Keratinocyte (primary cell): ENCODE results near the gene GBP7. TPM values are rescaled to one million over a fixed set of nuclear protein-coding genes. Genes with fewer than 3 reads are reported as not detected.

Experiments used
- DNase-seq: peaks from one replicate; pipeline ENCODE4 v3.0.0-alpha.2; 2011; ENCODE audit warnings: low read depth, missing footprints, low spot score
- FAIRE-seq: peaks from 2 replicates; lab custom pipeline; 2011; peaks lifted over from hg19 to GRCh38; lab: Jason Lieb, UNC
- H2AFZ ChIP-seq: 2 replicates; pipeline ENCODE4 v1.6.0; 2012; ENCODE audit warnings: low read length, control low read depth, inconsistent platforms; ENCODE audit not compliant: control insufficient read depth
- H3K27ac ChIP-seq: 2 replicates; pipeline ENCODE4 v1.5.1; 2011; ENCODE audit warnings: low read length; ENCODE audit not compliant: control insufficient read depth, insufficient read depth
- H3K27me3 ChIP-seq: 3 replicates; pipeline ENCODE4 v1.6.0; 2011; ENCODE audit warnings: low read length; ENCODE audit not compliant: control insufficient read depth, insufficient read depth; ENCODE audit errors: extremely low read depth
- H3K36me3 ChIP-seq, 2 experiments: 2 replicates in 1 of 2; 3 replicates in 1 of 2; pipeline ENCODE4 v1.5.1; 2011; ENCODE audit warnings: low read length in 2 of 2, mild to moderate bottlenecking in 1 of 2; ENCODE audit not compliant: control insufficient read depth in 2 of 2, insufficient read depth in 2 of 2; ENCODE audit errors: extremely low read depth in 1 of 2
- H3K4me1 ChIP-seq: 3 replicates; pipeline ENCODE4 v1.5.1; 2011; ENCODE audit warnings: low read length; ENCODE audit not compliant: control insufficient read depth, insufficient read depth; ENCODE audit errors: extremely low read depth
- H3K4me2 ChIP-seq: 3 replicates; pipeline ENCODE4 v1.6.0; 2011; ENCODE audit warnings: low read depth, low read length; ENCODE audit not compliant: control insufficient read depth, insufficient read depth; ENCODE audit errors: extremely low read depth
- H3K4me3 ChIP-seq, 3 experiments: fragments of 200-600 bp in 1 of 3; sonication (generic) in 1 of 3; 2 replicates in 2 of 3; 3 replicates in 1 of 3; pipeline ENCODE4 v1.5.1; 2011 to 2016; ENCODE audit warnings: low read length in 3 of 3, mild to moderate bottlenecking in 3 of 3, control low read depth in 2 of 3, inconsistent platforms in 1 of 3, low read depth in 1 of 3, mixed read lengths in 1 of 3, mixed run types in 1 of 3, moderate library complexity in 1 of 3; ENCODE audit not compliant: control insufficient read depth in 2 of 3, insufficient read depth in 2 of 3; ENCODE audit errors: extremely low read depth in 1 of 3
- H3K79me2 ChIP-seq: 2 replicates; pipeline ENCODE4 v1.6.0; 2012; ENCODE audit warnings: low read length; ENCODE audit not compliant: control insufficient read depth, insufficient read depth
- H3K9ac ChIP-seq: 3 replicates; pipeline ENCODE4 v1.6.0; 2011; ENCODE audit warnings: low read length; ENCODE audit not compliant: control insufficient read depth, insufficient read depth; ENCODE audit errors: extremely low read depth
- H3K9me1 ChIP-seq: 3 replicates; pipeline ENCODE4 v1.6.0; 2011; ENCODE audit warnings: low read length; ENCODE audit not compliant: control insufficient read depth, insufficient read depth; ENCODE audit errors: extremely low read depth
- H3K9me3 ChIP-seq: 2 replicates; pipeline ENCODE4 v1.5.1; 2012; ENCODE audit warnings: low read depth, low read length; ENCODE audit not compliant: control insufficient read depth
- H4K20me1 ChIP-seq: 3 replicates; pipeline ENCODE4 v1.6.0; 2011; ENCODE audit warnings: low read length; ENCODE audit not compliant: control insufficient read depth, insufficient read depth; ENCODE audit errors: extremely low read depth
- EZH2 ChIP-seq: IDR thresholded peaks from one replicate; pipeline ENCODE4 v1.6.1; 2012; ENCODE audit warnings: inconsistent platforms, mild to moderate bottlenecking, low read length, moderate library complexity
- dilution Hi-C: fragments of 300-500 bp; cut with MboI; formaldehyde crosslinking; loops from one replicate; pipeline ENCODE4 v1.7.0; 2020; ENCODE audit warnings: low sequenced_read_pairs; ENCODE audit not compliant: extremely low pct_ligation_motif_present
- polyA plus RNA-seq, 5 experiments: library from polyadenylated mRNA; depleted of rRNA in 3 of 5; stranded (reverse) in 3 of 5; stranded (forward) in 1 of 5; unstranded in 1 of 5; fragments of >200 nt; gene quantifications; 1 replicate in 1 of 5; 2 replicates in 3 of 5; 3 replicates in 1 of 5; pipeline versions ENCODE4 v1.2.1 to v1.2.3, GENCODE V29; 2011 to 2012; ENCODE audit warnings: missing spikeins in 2 of 5, low read depth in 1 of 5, low replicate concordance in 1 of 5
- TF ChIP-seq, protein P1 (sequence below), 3 experiments: IDR thresholded peaks in 1 of 3; conservative IDR thresholded peaks in 1 of 3; optimal IDR thresholded peaks in 1 of 3; 2 replicates in 2 of 3; 3 replicates in 1 of 3; pipeline versions ENCODE3 to v1.5.1; 2011; ENCODE audit warnings: low read length in 3 of 3, mild to moderate bottlenecking in 3 of 3, moderate library complexity in 2 of 3, control low read depth in 1 of 3, inconsistent platforms in 1 of 3; ENCODE audit not compliant: insufficient read depth in 2 of 3; ENCODE audit errors: extremely low read depth in 1 of 3

Gene GBP7
- polyA plus RNA-seq, 1 donor (not counting 4 experiments of a cell fraction or from before 2014, with no cell fraction given) = not detected

DNA sequence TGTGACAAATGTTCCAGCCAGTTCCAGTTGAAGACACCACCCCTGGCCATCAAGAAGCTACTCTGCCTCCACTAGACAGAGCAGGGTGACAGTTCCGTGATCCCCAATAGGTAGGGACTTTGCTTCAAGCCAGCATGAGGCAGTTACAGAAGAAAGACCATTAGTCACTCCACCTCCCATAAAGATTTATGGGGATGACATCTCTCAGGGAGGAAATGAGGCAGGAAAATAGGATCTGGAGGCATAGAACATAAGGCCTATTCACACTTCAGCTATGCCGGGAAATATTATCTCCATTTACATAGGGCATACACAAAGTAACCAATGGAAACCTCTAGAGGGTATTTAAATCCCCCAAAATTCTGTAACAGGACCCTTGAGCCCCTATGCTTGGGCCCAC, 3.5 kb upstream of the GBP7 start:
- DNase-seq = no peak
- no peaks in the 10 kb centered on the region for H3K27me3 ChIP-seq
- H3K36me3 ChIP-seq = no peaks in the 10 kb centered on the region
- no peaks in the 10 kb centered on the region for H3K9me1 ChIP-seq
- no peaks in the 10 kb centered on the region for H3K4me1 ChIP-seq
- H3K27ac ChIP-seq = no peak overlapping the region
- H3K9me3 ChIP-seq = no peaks in the 10 kb centered on the region
- no peaks in the 10 kb centered on the region for H3K79me2 ChIP-seq
- H3K4me3 ChIP-seq = no peak overlapping the region
- H4K20me1 ChIP-seq = no peaks in the 10 kb centered on the region
- no peak overlapping the region for H3K9ac ChIP-seq
- dilution Hi-C loops = no loop called here
- FAIRE-seq = no peak
- TF ChIP-seq, protein P1, sequence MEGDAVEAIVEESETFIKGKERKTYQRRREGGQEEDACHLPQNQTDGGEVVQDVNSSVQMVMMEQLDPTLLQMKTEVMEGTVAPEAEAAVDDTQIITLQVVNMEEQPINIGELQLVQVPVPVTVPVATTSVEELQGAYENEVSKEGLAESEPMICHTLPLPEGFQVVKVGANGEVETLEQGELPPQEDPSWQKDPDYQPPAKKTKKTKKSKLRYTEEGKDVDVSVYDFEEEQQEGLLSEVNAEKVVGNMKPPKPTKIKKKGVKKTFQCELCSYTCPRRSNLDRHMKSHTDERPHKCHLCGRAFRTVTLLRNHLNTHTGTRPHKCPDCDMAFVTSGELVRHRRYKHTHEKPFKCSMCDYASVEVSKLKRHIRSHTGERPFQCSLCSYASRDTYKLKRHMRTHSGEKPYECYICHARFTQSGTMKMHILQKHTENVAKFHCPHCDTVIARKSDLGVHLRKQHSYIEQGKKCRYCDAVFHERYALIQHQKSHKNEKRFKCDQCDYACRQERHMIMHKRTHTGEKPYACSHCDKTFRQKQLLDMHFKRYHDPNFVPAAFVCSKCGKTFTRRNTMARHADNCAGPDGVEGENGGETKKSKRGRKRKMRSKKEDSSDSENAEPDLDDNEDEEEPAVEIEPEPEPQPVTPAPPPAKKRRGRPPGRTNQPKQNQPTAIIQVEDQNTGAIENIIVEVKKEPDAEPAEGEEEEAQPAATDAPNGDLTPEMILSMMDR (optimal IDR thresholded peaks at IDR 0.05 in 1 of 3, IDR thresholded peaks at IDR 0.05 in 1 of 3, conservative IDR thresholded peaks at IDR 0.05 in 1 of 3; ENCODE audit: extremely low read depth in 1 of 3, insufficient read depth in 2 of 3, low read length in 3 of 3) = no peak
- TF ChIP-seq EZH2 = no peak
- no peak overlapping the region for H3K4me2 ChIP-seq
- no peak overlapping the region for H2AFZ ChIP-seq

DNA sequence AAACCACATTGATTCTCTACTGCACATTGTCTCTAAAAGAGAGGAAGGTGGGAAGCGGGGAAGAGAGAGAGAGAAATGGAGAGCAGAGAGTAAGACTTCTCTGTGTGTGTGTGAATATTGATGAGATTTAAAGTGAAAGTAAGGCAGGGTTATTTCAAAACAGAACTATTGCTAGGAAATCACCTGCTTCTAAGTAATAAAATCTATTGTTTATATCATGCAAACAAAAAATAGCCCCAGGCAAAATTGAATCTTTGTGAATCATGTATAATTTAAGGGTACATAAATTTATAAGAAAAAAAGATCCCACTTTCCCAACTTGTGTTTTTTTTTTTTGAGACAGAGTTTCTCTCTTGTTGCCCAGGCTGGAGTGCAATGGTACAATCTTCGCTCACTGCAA, 1.2 kb upstream of the GBP7 start:
- Histone ChIP-seq H3K36me3 (no peaks in the 10 kb centered on the region), H3K4me2 (no peak overlapping the region), H3K9me3 (no peaks in the 10 kb centered on the region), H3K27me3 (no peaks in the 10 kb centered on the region), H3K27ac (no peak overlapping the region), H3K9ac (no peak overlapping the region), H3K9me1 (no peaks in the 10 kb centered on the region), H3K79me2 (no peaks in the 10 kb centered on the region), H2AFZ (no peak overlapping the region), H4K20me1 (no peaks in the 10 kb centered on the region), H3K4me3 (no peak overlapping the region), H3K4me1 (no peaks in the 10 kb centered on the region)
- TF ChIP-seq EZH2 = no peak
- TF ChIP-seq, protein P1 (optimal IDR thresholded peaks at IDR 0.05 in 1 of 3, IDR thresholded peaks at IDR 0.05 in 1 of 3, conservative IDR thresholded peaks at IDR 0.05 in 1 of 3; ENCODE audit: extremely low read depth in 1 of 3, insufficient read depth in 2 of 3, low read length in 3 of 3) = no peak
- DNase-seq = no peak
- no peak for FAIRE-seq
- dilution Hi-C loops = no loop called here
